GM12891 (cell line): ENCODE data around the gene SERPINE2.

Experiments
- POLR2A ChIP-seq: IDR thresholded peaks from 2 replicates; pipeline ENCODE4 v1.6.1; 2011; ENCODE audit warnings: low read depth, low read length, control low read depth
- SPI1 ChIP-seq: IDR thresholded peaks from 2 replicates; pipeline ENCODE4 v1.6.1; 2011; ENCODE audit warnings: low read depth, low read length, control low read depth
- TAF1 ChIP-seq: IDR thresholded peaks from 2 replicates; pipeline ENCODE4 v1.6.1; 2011; ENCODE audit warnings: low read depth, low read length, control low read depth

DNA sequence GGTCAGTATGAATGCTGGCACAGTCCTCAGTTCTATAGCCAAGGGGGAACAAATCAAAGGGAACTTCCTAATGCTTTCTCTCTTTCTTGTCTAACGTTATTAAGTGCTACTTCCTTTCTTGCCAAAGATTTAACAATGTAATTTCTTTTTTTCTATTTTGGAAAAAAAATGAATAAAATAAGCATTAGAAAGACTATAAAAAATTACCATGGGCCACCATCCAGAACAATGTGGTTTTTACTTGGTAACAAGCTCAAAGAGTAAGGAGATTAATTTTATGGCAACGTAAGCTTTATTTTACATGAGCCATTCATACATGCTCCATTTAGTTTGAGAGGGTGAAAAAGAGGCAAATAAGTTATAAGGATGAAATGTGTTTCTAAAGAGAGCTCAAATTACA lies 40.1 kb downstream of the SERPINE2 start:
- TF ChIP-seq POLR2A (no peak), TAF1 (no peak), SPI1 (no peak)
